ENCODE measurements around the gene NRG2.

DNA sequence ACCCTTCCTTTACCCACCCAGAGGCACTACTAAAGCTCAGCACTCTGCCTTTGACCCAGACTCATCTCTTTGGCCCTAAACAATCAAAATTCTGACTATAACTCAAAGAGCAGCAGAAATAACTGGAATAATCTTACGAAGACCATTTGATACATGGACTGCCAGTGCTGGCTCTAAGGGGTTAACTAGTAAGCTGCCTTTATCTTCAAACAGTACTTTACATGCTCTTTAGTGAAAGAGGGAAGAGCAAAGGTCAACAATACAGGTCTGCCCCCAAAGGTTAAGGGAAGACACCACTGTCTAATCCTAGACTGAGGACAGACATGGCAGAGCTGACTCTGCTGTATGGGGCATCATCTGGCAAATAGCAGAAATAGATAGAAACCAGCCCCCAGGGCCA lies 45.8 kb downstream of the NRG2 start:
- TF ChIP-seq, protein P1, sequence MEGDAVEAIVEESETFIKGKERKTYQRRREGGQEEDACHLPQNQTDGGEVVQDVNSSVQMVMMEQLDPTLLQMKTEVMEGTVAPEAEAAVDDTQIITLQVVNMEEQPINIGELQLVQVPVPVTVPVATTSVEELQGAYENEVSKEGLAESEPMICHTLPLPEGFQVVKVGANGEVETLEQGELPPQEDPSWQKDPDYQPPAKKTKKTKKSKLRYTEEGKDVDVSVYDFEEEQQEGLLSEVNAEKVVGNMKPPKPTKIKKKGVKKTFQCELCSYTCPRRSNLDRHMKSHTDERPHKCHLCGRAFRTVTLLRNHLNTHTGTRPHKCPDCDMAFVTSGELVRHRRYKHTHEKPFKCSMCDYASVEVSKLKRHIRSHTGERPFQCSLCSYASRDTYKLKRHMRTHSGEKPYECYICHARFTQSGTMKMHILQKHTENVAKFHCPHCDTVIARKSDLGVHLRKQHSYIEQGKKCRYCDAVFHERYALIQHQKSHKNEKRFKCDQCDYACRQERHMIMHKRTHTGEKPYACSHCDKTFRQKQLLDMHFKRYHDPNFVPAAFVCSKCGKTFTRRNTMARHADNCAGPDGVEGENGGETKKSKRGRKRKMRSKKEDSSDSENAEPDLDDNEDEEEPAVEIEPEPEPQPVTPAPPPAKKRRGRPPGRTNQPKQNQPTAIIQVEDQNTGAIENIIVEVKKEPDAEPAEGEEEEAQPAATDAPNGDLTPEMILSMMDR (IDR thresholded peaks at IDR 0.05) = no peak
- no peak for TF ChIP-seq POLR2A (IDR thresholded peaks at IDR 0.05)

Data from thyroid gland (tissue), 4 donors.